ENCODE measurements around the gene PANX2. TPM values are rescaled to one million over a fixed set of nuclear protein-coding genes. Genes with fewer than 3 reads are reported as not detected.

The PANX2 gene
- total and polyA plus RNA-seq, 9 of the 15 experiments (the other 6 are each of a cell fraction or from before 2014, with no cell fraction given), result 0.01 to 3.9 (median 0.67) TPM; not detected in 1

- BruUV-seq (replicated peaks), result no TSS peak
- peaks cover 21% of the 10 kb centered on the region for H3K79me2 ChIP-seq (ENCODE audit: control insufficient read depth, insufficient read depth, low read length)
- 100% methylated on average over 5 of the region's 61 CpGs for WGBS (ENCODE audit: insufficient coverage, low coverage, missing lambda C conversion rate)
- H4K20me1 ChIP-seq (replicated peaks; ENCODE audit: control insufficient read depth, insufficient read depth, low read length), result no peaks in the 10 kb centered on the region; the same call in 1 of the 2 replicates
- peaks cover 51% of the 10 kb centered on the region; the same call in 1 of the 3 replicates for H3K36me3 ChIP-seq (ENCODE audit: control insufficient read depth, insufficient read depth, low read length)
- H3K9me1 ChIP-seq (ENCODE audit: control insufficient read depth, insufficient read depth, low read length), result no peaks in the 10 kb centered on the region
- no peak overlapping the region for H2AFZ ChIP-seq (ENCODE audit: low read depth, low read length)
- no peak overlapping the region; a peak in 1 of 4 replicates for H3K9ac ChIP-seq (ENCODE audit: insufficient read depth in 1 of 2, low read depth in 2 of 2, low read length in 2 of 2)
- ChIA-PET CTCF (ENCODE audit: low intra/inter-chr PET ratio) (no interaction called here), POLR2A (no interaction called here)
- no peak overlapping the region for H3K27ac ChIP-seq (ENCODE audit: extremely low read depth, low read depth, low read length)
- no peaks in the 10 kb centered on the region for H3K27me3 ChIP-seq (ENCODE audit: control insufficient read depth in 2 of 2, insufficient read depth in 2 of 2, low read length in 2 of 2)
- no peak overlapping the region for H3K4me2 ChIP-seq (ENCODE audit: insufficient read depth, low read length)
- in situ Hi-C loops (cut with MboI) (no loop called here), intact Hi-C loops (cut with micrococcal nuclease) (no loop called here)
- TF ChIP-seq FOSL1 (tag; conservative IDR thresholded peaks at IDR 0.05) (no peak), RBFOX2 (IDR thresholded peaks at IDR 0.05; ENCODE audit: low read depth, low read length) (0 out of 2 replicates have a peak, but pooled peaks have one; percentile 10), ZBTB33 (CRISPR knock-in tag; IDR thresholded peaks at IDR 0.05) (peak; percentile 87), ARID3A (IDR thresholded peaks at IDR 0.05; ENCODE audit: borderline replicate concordance, low read depth, low read length) (no peak), PRPF4 (IDR thresholded peaks at IDR 0.05; ENCODE audit: insufficient read depth, low read depth, low read length, poor library complexity, severe bottlenecking) (peak; percentile 30), CSDE1 (IDR thresholded peaks at IDR 0.05) (no peak), ZNF717 (CRISPR knock-in tag; IDR thresholded peaks at IDR 0.05) (no peak), RNF2 (IDR thresholded peaks at IDR 0.05) (no peak), POLR2G (IDR thresholded peaks at IDR 0.05; ENCODE audit: low read depth, low read length) (peak; percentile 28; the same call in 1 of the 2 replicates), HNRNPL (IDR thresholded peaks at IDR 0.05; ENCODE audit: low read depth, low read length) (0 out of 2 replicates have a peak, but pooled peaks have one; percentile 29)
- ATAC-seq (no peak), FAIRE-seq (no peak), DNase-seq (ENCODE audit: extremely low read depth in 1 of 4, low spot score in 3 of 4) (no peak)
- no peak overlapping the region for H3K4me3 ChIP-seq
- no peaks in the 10 kb centered on the region; the same call in 1 of the 2 replicates for H3K9me3 ChIP-seq (replicated peaks; ENCODE audit: control insufficient read depth, insufficient read depth, low read depth, low read length)
- H3K4me1 ChIP-seq (replicated peaks in 1 of 2; ENCODE audit: control insufficient read depth in 2 of 2, insufficient read depth in 2 of 2, low read length in 2 of 2), result peaks cover 5 to 52% of the 10 kb centered on the region in 2 experiments; a peak in 3 of 5 replicates
These were observed 27.5 kb downstream of the PANX2 start for GRCh38 chr22:50197856-50198623.
